GDM1 (cell line): Measurements from ENCODE around the gene CRIP2.

Experiments
- DNase-seq: peaks from one replicate; lab custom pipeline; 2025; lab: John Stamatoyannopoulos, UW

Gene CRIP2

DNA sequence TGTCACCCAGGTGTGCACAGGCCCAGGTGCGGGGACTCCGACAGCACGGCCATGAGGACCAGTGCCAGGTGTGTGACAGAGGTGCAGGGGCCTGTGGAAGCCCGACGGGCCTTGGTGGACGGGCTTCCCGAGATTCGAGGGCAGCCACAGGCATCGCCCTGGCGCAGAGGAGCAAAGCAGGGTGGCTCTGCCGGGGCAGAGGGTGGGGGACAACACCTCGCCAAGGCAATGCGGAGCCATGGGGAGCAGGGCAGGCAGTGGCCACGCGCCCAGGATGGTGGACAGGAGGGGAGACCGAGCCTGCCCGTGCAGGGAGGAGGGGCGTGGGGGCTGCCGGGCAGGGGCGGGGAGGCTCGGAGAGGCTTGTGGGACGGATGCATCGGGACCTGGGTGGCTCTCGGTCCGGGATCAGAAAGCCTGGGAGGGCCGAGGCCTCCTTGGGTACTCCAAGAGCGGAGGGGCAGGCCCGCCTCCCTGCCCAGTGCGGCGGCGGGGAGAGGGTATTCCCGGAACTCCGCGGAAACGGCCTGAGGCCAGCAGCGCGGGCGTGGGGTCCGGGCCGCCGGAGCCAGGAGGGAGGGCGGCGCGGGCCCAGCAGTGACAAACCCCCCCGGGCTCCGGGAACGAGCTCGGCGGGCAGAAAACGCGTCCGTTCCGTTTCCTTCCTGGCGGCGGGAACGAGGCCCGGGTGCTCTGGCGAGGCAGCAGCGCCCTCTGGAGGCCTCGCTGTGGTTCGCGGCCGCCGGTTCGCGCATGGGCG, 53.4 kb downstream of the CRIP2 start:
- DNase-seq, result peak; percentile 69

DNA sequence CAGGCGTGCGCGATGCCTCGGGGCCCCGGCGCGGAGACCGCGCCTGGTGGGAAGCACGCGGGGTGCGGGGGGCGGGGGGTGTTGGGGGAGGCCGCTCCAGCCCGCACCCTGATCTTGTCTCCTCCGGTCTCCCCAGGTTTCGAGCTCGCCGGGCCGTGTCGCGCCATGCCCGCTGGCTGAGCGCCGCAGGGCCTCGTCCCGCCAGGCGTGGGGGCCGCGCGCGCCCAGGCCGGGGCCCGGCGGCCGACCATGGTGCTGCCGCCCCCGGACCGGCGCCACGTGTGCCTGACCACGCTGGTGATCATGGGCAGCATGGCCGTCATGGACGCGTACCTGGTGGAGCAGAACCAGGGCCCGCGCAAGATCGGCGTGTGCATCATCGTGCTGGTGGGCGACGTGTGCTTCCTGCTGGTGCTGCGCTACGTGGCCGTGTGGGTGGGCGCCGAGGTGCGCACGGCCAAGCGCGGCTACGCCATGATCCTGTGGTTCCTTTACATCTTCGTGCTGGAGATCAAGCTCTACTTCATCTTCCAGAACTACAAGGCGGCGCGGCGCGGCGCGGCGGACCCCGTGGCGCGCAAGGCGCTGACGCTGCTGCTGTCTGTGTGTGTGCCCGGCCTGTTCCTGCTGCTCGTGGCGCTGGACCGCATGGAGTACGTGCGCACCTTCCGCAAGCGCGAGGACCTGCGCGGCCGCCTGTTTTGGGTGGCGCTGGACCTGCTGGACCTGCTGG, 54.1 kb downstream of the CRIP2 start:
- DNase-seq, result no peak

DNA sequence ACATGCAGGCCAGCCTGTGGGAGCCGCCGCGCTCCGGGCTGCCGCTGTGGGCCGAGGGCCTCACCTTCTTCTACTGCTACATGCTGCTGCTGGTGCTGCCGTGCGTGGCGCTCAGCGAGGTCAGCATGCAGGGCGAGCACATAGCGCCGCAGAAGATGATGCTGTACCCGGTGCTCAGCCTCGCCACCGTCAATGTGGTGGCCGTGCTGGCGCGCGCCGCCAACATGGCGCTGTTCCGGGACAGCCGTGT, 54.6 kb downstream of the CRIP2 start:
- no peak for DNase-seq
